Thyroid gland (tissue), 4 donors: ENCODE data around the gene RGS14. TPM values are rescaled to one million over a fixed set of nuclear protein-coding genes. Genes with fewer than 3 reads are reported as not detected.

Experiments
- DNase-seq, 2 donors: peaks; one replicate each; pipeline ENCODE4 v3.0.0-alpha.2; 2019
- H3K27ac ChIP-seq, 3 donors: fragments of 200-600 bp; sonication (generic); 1 replicate in 2 of 3; 2 replicates in 1 of 3; pipeline ENCODE4 v1.5.1; 2016 to 2019; ENCODE audit warnings: mild to moderate bottlenecking in 1 of 3, moderate library complexity in 1 of 3
- H3K27me3 ChIP-seq: fragments of 200-600 bp; sonication (generic); one replicate; pipeline ENCODE4 v1.5.1; 2019
- H3K36me3 ChIP-seq, 2 donors: fragments of 200-600 bp; sonication (generic); one replicate each; pipeline ENCODE4 v1.5.1; 2016 to 2019
- H3K4me1 ChIP-seq, 2 donors: fragments of 200-600 bp; sonication (generic); one replicate each; pipeline ENCODE4 v1.5.1; 2017 to 2019
- H3K4me3 ChIP-seq, 3 donors: fragments of 200-600 bp; sonication (generic); replicated peaks in 1 of 3; 1 replicate in 2 of 3; 2 replicates in 1 of 3; pipeline ENCODE4 v1.5.1; 2016; ENCODE audit warnings: mild to moderate bottlenecking in 1 of 3
- H3K9me3 ChIP-seq: fragments of 200-600 bp; sonication (generic); one replicate; pipeline ENCODE4 v1.5.1; 2017
- POLR2A ChIP-seq, 2 donors: fragments of 450-650 bp; IDR thresholded peaks; one replicate each; pipeline ENCODE4 v1.6.1; 2017; ENCODE audit warnings: antibody characterized with exemption in 2 of 2, mild to moderate bottlenecking in 2 of 2, moderate library complexity in 1 of 2
- WGBS, 2 donors: methylation state at CpG; one replicate each; pipeline ENCODE4 v1.1.5; 2017; 5-methylcytosine and 5-hydroxymethylcytosine counted together
- intact Hi-C: fragments of 100-400 bp; cut with DNase I; formaldehyde crosslinking; loops from one replicate; pipeline ENCODE4 v1.15.1; 2023
- total RNA-seq, 4 donors: library from RNA; depleted of rRNA; stranded (reverse); fragments of >200 nt; gene quantifications; one replicate each; pipeline ENCODE4 v1.2.3, GENCODE V29; 2016
- TF ChIP-seq, protein P1 (sequence below), 6 experiments: fragments of 200-600 bp in 3 of 6; fragments of 450-650 bp in 3 of 6; sonication (generic) in 3 of 6; IDR thresholded peaks; one replicate each; pipeline ENCODE4 v1.5.1; 2016 to 2019; ENCODE audit warnings: antibody characterized with exemption in 6 of 6, mild to moderate bottlenecking in 2 of 6, inconsistent platforms in 1 of 6, moderate library complexity in 1 of 6

RGS14 gene
- total RNA-seq, 4 donors from 2014 or later: 22.9 to 42.7 (median 26.7) TPM

DNA sequence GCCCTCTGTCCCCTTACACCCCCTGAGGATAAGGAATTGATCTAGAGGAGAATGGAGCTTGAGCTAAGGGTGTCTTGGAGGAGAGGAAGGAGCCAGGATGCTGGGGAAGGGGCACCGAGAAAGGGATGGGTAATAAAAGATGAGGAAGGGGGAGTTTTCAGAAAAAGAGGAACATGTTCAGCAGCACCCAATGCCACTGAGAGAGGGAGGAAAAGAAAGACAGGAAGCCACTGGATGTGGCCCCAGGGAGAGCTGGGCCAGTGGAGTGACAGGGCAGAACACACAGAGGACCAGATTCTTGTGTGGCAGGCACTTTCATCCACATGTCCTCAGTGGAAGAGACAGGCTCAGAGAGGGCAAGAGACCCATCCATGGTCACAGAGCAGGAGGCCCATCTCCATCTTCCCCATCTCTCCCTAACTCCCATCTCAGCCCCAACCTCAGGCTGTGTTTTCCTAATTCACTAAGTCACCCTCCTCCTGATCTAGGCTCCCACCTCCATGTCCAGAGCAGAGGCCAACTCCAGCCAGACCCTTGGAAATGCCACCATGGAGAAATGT lies 35.6 kb downstream of the RGS14 start:
- no peaks in the 10 kb centered on the region for H3K36me3 ChIP-seq
- H3K4me1 ChIP-seq: peaks cover 3 to 19% of the 10 kb centered on the region in 2 donors
- 81% methylated on average over 1 of the region's 1 CpG for WGBS, 2 donors
- intact Hi-C loops: loop anchor here (5.0 kb wide), 2 partner anchors 64 to 109 kb away; no protein-coding TSS in a partner anchor
- H3K27me3 ChIP-seq: no peaks in the 10 kb centered on the region
- H3K9me3 ChIP-seq: no peaks in the 10 kb centered on the region
- no peak overlapping the region for H3K27ac ChIP-seq
- H3K4me3 ChIP-seq: no peak overlapping the region
- DNase-seq: no peak
- TF ChIP-seq, protein P1, sequence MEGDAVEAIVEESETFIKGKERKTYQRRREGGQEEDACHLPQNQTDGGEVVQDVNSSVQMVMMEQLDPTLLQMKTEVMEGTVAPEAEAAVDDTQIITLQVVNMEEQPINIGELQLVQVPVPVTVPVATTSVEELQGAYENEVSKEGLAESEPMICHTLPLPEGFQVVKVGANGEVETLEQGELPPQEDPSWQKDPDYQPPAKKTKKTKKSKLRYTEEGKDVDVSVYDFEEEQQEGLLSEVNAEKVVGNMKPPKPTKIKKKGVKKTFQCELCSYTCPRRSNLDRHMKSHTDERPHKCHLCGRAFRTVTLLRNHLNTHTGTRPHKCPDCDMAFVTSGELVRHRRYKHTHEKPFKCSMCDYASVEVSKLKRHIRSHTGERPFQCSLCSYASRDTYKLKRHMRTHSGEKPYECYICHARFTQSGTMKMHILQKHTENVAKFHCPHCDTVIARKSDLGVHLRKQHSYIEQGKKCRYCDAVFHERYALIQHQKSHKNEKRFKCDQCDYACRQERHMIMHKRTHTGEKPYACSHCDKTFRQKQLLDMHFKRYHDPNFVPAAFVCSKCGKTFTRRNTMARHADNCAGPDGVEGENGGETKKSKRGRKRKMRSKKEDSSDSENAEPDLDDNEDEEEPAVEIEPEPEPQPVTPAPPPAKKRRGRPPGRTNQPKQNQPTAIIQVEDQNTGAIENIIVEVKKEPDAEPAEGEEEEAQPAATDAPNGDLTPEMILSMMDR (IDR thresholded peaks at IDR 0.05): no peak
- no peak for TF ChIP-seq POLR2A (IDR thresholded peaks at IDR 0.05)

DNA sequence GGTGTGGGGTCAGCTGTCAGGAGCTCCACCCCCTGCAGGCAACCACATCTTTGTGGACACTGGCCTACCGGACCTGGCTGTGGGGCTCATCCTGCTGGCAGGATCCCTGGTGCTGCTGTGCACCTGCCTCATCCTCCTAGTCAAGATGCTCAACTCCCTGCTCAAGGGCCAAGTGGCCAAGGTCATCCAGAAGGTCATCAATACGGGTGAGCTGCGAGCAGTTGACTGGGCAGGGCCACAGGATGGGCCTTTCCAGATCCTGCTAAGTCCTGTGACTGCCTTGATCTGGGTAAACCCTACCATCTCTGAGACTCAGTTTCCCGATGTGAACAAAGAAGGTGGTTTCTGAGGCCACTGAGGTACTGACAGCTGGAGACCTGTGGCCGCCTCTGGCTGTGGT lies 36.3 kb downstream of the RGS14 start:
- no peak for DNase-seq
- Histone ChIP-seq H3K9me3 (no peaks in the 10 kb centered on the region), H3K4me1 (peaks cover under 1 to 12% of the 10 kb centered on the region in 2 donors), H3K36me3 (no peaks in the 10 kb centered on the region), H3K27me3 (no peaks in the 10 kb centered on the region), H3K27ac (no peak overlapping the region), H3K4me3 (no peak overlapping the region)
- WGBS, 2 donors: 73 to 85% methylated on average over 4 to 5 of the region's 5 CpGs
- intact Hi-C loops: loop anchor here (5.0 kb wide), 2 partner anchors 63 to 108 kb away; no protein-coding TSS in a partner anchor
- TF ChIP-seq, protein P1 (IDR thresholded peaks at IDR 0.05): no peak
- no peak for TF ChIP-seq POLR2A (IDR thresholded peaks at IDR 0.05)

DNA sequence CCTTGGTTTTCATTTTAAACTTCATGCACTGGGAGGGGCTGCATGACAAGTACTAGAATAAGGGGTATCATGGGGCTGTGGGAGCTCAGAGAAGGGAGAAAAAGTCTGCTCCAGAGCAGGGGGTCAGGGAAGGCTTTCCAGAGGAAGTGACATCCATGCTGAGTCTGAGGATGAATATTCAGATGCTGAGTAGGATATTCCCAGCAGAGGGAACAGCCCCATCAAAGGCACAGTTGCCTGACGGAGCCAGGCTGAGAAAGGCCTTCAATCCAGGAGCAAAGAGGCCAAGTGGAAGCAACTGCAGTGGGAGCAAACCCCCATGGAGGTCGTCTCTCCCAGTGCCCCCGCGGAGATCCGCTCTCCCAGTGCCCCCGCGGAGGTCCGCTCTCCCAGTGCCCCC lies 38.4 kb downstream of the RGS14 start:
- 48 to 53% methylated on average over 2 to 3 of the region's 8 CpGs for WGBS, 2 donors
- intact Hi-C loops: no loop called here
- TF ChIP-seq, protein P1 (IDR thresholded peaks at IDR 0.05): no peak
- no peak for TF ChIP-seq POLR2A (IDR thresholded peaks at IDR 0.05)
- Histone ChIP-seq H3K27ac (no peak overlapping the region), H3K4me3 (no peak overlapping the region), H3K27me3 (peaks cover 14% of the 10 kb centered on the region), H3K9me3 (no peaks in the 10 kb centered on the region), H3K4me1 (peaks cover 0 to 9% of the 10 kb centered on the region in 2 donors), H3K36me3 (no peaks in the 10 kb centered on the region)
- DNase-seq: no peak

DNA sequence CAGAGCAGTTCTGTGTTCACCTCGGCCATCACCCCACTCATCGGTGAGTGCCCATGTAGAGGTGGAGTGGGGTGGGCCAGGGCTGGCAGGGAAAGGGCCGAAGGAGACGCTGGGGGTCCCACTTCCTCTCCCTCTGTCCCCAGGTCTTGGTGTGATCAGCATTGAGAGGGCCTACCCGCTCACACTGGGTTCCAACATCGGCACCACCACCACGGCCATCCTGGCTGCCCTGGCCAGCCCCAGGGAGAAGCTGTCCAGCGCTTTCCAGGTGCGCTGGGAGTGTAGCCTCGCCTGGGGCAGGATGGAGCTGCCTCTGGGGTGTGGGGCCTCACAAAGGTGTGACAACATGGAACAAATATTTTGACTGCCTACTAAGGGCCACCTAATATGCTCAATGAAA lies 39.1 kb downstream of the RGS14 start:
- Histone ChIP-seq H3K36me3 (no peaks in the 10 kb centered on the region), H3K9me3 (no peaks in the 10 kb centered on the region), H3K4me1 (peaks cover 0 to 9% of the 10 kb centered on the region in 2 donors), H3K4me3 (no peak overlapping the region), H3K27ac (no peak overlapping the region), H3K27me3 (peaks cover 17% of the 10 kb centered on the region)
- intact Hi-C loops: no loop called here
- 87% methylated on average over 10 of the region's 10 CpGs for WGBS, 2 donors
- TF ChIP-seq, protein P1 (IDR thresholded peaks at IDR 0.05): no peak
- no peak for TF ChIP-seq POLR2A (IDR thresholded peaks at IDR 0.05)
- no peak for DNase-seq

DNA sequence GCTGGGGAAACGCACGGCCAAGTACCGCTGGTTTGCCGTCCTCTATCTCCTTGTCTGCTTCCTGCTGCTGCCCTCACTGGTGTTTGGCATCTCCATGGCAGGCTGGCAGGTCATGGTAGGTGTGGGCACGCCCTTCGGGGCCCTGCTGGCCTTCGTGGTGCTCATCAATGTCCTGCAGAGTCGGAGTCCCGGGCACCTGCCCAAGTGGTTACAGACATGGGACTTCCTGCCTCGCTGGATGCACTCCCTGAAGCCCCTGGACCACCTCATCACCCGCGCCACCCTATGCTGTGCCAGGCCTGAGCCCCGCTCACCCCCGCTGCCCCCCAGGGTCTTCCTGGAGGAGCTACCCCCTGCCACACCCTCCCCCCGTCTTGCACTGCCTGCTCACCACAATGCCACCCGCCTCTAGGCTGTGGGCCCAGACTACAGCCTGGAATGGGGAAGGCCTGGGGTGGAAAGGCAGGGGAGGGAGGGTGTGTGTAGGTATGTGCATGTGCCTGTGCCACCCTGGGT lies 40.2 kb downstream of the RGS14 start:
- Histone ChIP-seq H3K4me1 (peaks cover 7 to 19% of the 10 kb centered on the region in 2 donors), H3K27ac (no peak overlapping the region), H3K36me3 (no peaks in the 10 kb centered on the region), H3K27me3 (peaks cover 17% of the 10 kb centered on the region), H3K4me3 (no peak overlapping the region), H3K9me3 (no peaks in the 10 kb centered on the region)
- no peak for DNase-seq
- WGBS, 2 donors: 92% methylated on average over 14 to 15 of the region's 16 CpGs
- no peak for TF ChIP-seq POLR2A (IDR thresholded peaks at IDR 0.05)
- TF ChIP-seq, protein P1 (IDR thresholded peaks at IDR 0.05): no peak
- intact Hi-C loops: no loop called here
